ENCODE results near the gene DDX60.
"Not testable (repeated sequence)": the region's sequence is repeated elsewhere in the genome, so short reads cannot be mapped to it uniquely, and the experiment has no call there.

DNA sequence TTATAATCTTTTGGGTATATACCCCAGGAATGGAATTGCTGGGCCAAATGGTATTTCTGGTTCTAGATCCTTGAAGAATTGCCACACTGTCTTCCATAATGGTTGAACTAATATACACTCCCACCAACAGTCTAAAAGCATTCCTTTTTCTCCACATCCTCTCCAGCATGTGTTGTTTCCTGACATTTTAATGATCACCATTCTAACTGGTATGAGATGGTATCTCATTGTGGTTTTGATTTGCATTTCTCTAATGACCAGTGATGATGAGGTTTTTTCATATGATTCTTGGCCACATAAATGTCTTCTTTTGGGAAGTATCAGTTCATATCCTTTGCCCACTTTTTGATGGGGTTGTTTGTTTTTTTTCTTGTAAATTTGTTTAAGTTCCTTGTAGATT lies 105.0 kb downstream of the DDX60 start:
- TF ChIP-seq JUN (IDR thresholded peaks at IDR 0.05; ENCODE audit: borderline replicate concordance, insufficient read depth, insufficient read length, low read depth); FOS (IDR thresholded peaks at IDR 0.05; ENCODE audit: borderline replicate concordance, insufficient read depth, low read length); CTCF (IDR thresholded peaks at IDR 0.05; ENCODE audit: extremely low read depth in 1 of 2, insufficient read depth in 1 of 2, low read depth in 1 of 2, low read length in 2 of 2); EZH2 (IDR thresholded peaks at IDR 0.05; ENCODE audit: borderline replicate concordance, low read depth, low read length, severe bottlenecking); MYC (IDR thresholded peaks at IDR 0.05; ENCODE audit: low read depth, low read length); POLR2AphosphoS5 (IDR thresholded peaks at IDR 0.05; ENCODE audit: insufficient read depth, low read depth, low read length); POLR2A (IDR thresholded peaks at IDR 0.05; ENCODE audit: low read depth, low read length); GATA2 (IDR thresholded peaks at IDR 0.05; ENCODE audit: insufficient read depth, insufficient read length, low read depth, low read length): not testable (repeated sequence)
- TF ChIP-seq, protein P1, sequence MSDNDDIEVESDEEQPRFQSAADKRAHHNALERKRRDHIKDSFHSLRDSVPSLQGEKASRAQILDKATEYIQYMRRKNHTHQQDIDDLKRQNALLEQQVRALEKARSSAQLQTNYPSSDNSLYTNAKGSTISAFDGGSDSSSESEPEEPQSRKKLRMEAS (IDR thresholded peaks at IDR 0.05; ENCODE audit: insufficient read depth, insufficient read length) = not testable (repeated sequence)

Data from endothelial cell of umbilical vein (primary cell).